NCI-H1417 treated with DMSO at 0.1 percent for 48 hours (cell line): Measurements from ENCODE around the gene KLHL22.
"Not testable (repeated sequence)": the region's sequence is repeated elsewhere in the genome, so short reads cannot be mapped to it uniquely, and the experiment has no call there.

Experiments
- DNase-seq: peaks from one replicate; lab custom pipeline; 2025; lab: John Stamatoyannopoulos, UW

Gene KLHL22

DNA sequence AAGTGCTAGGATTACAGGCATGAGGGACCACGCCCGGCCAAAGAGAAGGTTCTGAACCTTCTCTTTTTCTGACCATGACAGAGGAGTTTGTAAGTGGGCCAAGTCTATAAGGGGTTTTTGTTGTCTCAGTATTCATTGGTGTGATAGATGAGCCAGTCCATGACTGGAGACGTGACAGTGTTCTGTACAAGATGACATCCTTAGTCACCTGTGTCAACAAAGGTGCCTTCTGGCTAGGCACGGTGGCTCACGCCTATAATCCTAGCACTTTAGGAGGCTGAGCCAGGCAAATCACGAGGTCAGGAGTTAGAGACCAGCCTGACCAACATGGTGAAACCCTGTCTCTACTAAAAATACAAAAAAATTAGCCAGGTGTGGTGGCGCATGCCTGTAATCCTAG is 4.2 kb upstream of the KLHL22 start:
- no peak for DNase-seq

GRCh38 chr22:20498913-20499312 is 3.3 kb upstream of the KLHL22 start:
- no peak for DNase-seq

- DNase-seq, result no peak
Measured at GRCh38 chr22:20497426-20497825, 1.8 kb upstream of the KLHL22 start.

DNA sequence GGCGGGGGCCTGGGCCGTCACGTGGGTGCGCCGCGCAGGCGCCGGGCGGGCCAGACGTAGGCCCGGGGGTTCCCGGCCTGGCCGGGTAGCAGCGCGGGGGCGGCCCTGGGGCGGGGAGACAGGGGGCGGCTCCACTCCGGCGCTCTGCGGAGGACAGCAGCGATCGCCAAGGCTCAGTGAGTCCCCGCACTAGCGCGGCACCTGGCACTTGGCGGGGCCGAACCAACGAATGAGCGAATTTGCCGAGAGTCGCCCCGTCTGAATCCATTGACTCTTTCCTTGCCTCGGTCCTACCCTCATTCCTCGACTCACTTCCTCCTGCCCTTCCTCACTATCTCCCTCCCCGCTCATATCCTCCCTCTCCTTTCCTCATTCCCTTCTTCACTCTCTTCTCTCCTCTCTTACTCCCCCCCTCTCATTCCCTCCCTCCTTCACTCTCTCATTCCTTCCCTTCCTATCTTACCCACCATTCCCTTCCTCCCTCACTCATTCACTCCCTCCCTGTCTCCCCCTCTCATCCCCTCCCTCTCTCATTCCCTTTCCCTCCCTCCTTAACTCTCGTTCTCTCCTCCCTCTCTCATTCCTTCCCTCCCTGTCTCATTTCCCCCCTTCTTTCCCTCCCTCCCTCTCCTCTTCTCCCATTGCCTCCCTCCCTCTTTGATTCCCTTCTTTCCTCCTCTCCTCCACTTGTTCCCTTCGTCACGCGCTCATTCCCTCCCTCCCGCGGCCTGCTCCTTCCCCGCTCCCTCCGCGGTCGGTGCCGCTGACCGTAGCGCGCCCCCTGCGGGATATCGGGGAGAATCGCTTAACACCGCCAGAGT is 476 bp upstream of the KLHL22 start:
- peak; percentile 36 for DNase-seq

- no peak for DNase-seq
Measured at GRCh38 chr22:20491346-20491745, 4.2 kb downstream of the KLHL22 start.

- no peak for DNase-seq
Measured at GRCh38 chr22:20490941-20491307, 4.7 kb downstream of the KLHL22 start.

- no peak for DNase-seq
Measured at GRCh38 chr22:20490183-20490940, 5.2 kb downstream of the KLHL22 start.

- no peak for DNase-seq
Measured at GRCh38 chr22:20488946-20489345, 6.6 kb downstream of the KLHL22 start.

DNA sequence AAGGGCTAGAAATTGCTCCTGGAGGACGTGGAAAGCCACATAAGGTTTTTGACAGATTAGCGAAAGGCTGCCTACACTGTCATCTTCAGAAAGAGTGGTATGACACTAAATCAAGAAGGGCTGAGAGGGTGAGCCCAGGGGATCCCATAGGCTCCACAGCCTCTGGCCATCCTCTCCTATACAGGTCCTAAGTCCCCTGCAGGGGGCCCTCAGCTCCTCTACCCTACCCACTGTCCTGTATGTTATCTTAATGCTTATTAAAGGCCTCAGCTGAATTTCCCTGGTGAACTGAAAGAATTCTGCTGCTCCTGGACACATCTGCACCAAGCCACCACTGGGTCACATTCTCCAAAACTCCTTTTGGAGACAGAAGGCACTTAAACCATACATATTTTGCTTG is 7.9 kb downstream of the KLHL22 start:
- DNase-seq, result no peak

GRCh38 chr22:20486229-20486628 is 9.4 kb downstream of the KLHL22 start:
- no peak for DNase-seq

- no peak for DNase-seq
Measured at GRCh38 chr22:20484948-20485683, 10.5 kb downstream of the KLHL22 start.

DNA sequence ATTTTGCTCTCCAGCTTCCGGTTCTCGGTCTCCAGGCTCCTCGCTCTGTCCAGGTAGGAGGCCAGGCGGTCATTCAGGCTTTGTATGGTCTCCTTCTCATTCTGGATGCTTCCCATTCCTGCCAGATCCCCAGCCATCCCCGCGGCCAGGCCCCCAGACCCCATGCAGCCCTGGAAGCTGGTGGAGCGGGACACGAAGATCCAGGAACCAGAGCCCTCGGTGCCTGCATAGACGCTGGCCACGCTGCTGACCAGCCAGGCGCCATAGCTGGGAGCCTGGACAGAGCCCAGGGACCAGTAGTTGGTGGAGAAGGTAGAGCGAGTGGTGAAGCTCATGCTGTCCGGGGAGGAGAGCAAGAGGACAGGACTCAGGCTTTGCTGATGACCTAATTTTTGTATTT is 11.8 kb downstream of the KLHL22 start:
- DNase-seq, result no peak

GRCh38 chr22:20483143-20483506 is 12.5 kb downstream of the KLHL22 start:
- not testable (repeated sequence) for DNase-seq

DNA sequence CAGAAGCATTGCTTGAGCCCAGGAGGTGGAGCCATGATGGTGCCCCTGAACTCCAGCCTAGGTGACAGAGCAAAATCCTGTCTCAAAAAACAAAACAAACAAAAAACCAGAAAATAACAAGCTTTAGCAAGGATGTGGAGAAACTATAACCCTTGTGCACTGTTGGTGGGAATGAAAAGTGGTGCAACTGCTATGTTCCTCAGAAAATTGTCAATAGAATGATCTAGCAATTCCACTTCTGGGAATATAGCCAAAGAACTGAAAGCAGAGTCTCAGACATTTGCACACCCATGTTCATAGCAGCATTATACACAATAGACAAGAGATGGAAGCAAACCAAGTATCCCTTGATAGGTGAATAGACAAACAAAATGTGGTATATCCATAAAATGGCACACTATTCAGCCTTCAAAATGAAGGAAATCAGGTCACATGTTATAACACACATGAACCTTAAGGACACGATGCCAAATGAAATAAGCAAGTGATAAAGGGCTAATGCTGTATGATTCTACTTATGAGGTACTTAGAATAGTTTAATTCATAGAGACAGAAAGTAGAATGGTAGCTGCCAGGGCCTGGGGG is 15.9 kb downstream of the KLHL22 start:
- no peak for DNase-seq

- not testable (repeated sequence) for DNase-seq
Measured at GRCh38 chr22:20478059-20478458, 17.5 kb downstream of the KLHL22 start.

- DNase-seq, result not testable (repeated sequence)
Measured at GRCh38 chr22:20475569-20475968, 20.0 kb downstream of the KLHL22 start.

DNA sequence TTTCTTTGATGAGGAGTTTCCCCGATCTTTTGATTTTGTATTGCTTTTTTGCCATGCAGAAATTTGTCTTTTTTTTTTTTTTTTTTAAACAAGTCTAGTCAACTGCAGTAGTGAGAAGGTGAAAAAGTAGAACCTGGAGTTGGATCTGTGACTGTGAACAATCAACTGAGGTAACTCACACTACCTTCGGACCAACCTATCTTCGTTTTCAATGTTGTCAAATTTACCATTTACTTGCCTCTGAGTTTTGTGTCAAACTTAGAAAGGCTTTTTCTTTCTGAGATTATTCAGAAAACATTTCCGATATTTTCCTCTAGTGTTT is 20.5 kb downstream of the KLHL22 start:
- DNase-seq, result no peak

GRCh38 chr22:20472629-20473442 is 22.8 kb downstream of the KLHL22 start:
- no peak for DNase-seq

- no peak for DNase-seq
Measured at GRCh38 chr22:20471126-20471833, 24.3 kb downstream of the KLHL22 start.

GRCh38 chr22:20470525-20470924 is 25.1 kb downstream of the KLHL22 start:
- not testable (repeated sequence) for DNase-seq
